A549 (cell line): ENCODE results near the gene KCNJ6.

Experiments used
- E2F6 ChIP-seq: IDR thresholded peaks from 2 replicates; pipeline ENCODE4 v1.6.1; 2012; ENCODE audit warnings: low read depth, borderline replicate concordance
- EHMT2 ChIP-seq: fragments of 200-600 bp; sonication (generic); IDR thresholded peaks from 2 replicates; pipeline ENCODE4 v1.6.1; 2016; ENCODE audit warnings: antibody characterized with exemption, low read depth, mild to moderate bottlenecking, moderate library complexity
- JUN ChIP-seq, 2 experiments: fragments of >200 bp; sonication (Bioruptor Twin); formaldehyde crosslinking; IDR thresholded peaks; 2 replicates in 1 of 2; 3 replicates in 1 of 2; pipeline ENCODE4 v1.6.1; 2016 to 2017
- MAZ ChIP-seq: fragments of 150-350 bp; IDR thresholded peaks from 2 replicates; pipeline ENCODE4 v1.6.1; 2014; ENCODE audit warnings: antibody characterized with exemption, low read depth, low read length, borderline replicate concordance
- MYC ChIP-seq: IDR thresholded peaks from 2 replicates; pipeline ENCODE4 v1.6.1; 2012; ENCODE audit warnings: mild to moderate bottlenecking, inconsistent platforms, low read length, improper control_type of control experiment, borderline replicate concordance
- NPAS2 ChIP-seq: fragments of 250-450 bp; sonication (Bioruptor Pico); IDR thresholded peaks from 2 replicates; pipeline ENCODE4 v1.8.0; 2022; ENCODE audit warnings: mild to moderate bottlenecking, moderate library complexity, borderline replicate concordance
- PHF8 ChIP-seq: fragments of 200-600 bp; sonication (generic); IDR thresholded peaks from 2 replicates; pipeline ENCODE4 v1.6.1; 2016; ENCODE audit warnings: low read depth, mild to moderate bottlenecking, antibody characterized with exemption, moderate library complexity, borderline replicate concordance
- REST ChIP-seq: fragments of 200-600 bp; sonication (generic); IDR thresholded peaks from 2 replicates; pipeline ENCODE4 v1.6.1; 2016; ENCODE audit warnings: antibody characterized with exemption, mild to moderate bottlenecking, moderate library complexity
- USF2 ChIP-seq: fragments of 450-650 bp; IDR thresholded peaks from 2 replicates; pipeline ENCODE4 v1.6.1; 2014; ENCODE audit warnings: antibody characterized with exemption
- TF ChIP-seq, protein P1 (sequence below): fragments of >200 bp; sonication (Bioruptor Twin); formaldehyde crosslinking; IDR thresholded peaks from 3 replicates; pipeline ENCODE4 v1.5.1; 2016
- TF ChIP-seq, protein P2 (sequence below): IDR thresholded peaks from 2 replicates; pipeline ENCODE4 v1.6.1; 2012

DNA sequence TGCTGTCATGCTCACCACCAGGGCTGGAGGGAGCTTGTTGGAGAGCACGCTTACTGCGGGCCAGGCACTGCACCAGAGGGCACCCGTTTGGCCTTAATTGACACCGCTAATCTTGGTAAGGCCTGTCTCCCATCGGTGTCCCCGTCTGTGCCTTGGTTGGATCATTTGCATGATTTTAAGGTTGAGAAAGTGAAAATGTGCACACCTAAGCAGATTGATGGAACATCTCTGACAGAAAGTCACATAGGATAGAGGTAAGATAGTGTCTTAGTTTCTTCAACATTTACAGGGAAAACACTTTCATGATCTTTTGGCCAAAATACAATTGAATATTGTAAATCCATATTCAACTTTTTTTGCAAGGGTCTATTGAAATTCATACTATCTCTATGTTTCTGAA is 255.5 kb downstream of the KCNJ6 start:
- TF ChIP-seq MAZ (no peak), NPAS2 (CRISPR knock-in tag) (no peak), EHMT2 (no peak), E2F6 (no peak), REST (no peak), PHF8 (no peak), USF2 (no peak), JUN (IDR thresholded peaks at IDR 0.05) (no peak), MYC (no peak)
- TF ChIP-seq, protein P1, sequence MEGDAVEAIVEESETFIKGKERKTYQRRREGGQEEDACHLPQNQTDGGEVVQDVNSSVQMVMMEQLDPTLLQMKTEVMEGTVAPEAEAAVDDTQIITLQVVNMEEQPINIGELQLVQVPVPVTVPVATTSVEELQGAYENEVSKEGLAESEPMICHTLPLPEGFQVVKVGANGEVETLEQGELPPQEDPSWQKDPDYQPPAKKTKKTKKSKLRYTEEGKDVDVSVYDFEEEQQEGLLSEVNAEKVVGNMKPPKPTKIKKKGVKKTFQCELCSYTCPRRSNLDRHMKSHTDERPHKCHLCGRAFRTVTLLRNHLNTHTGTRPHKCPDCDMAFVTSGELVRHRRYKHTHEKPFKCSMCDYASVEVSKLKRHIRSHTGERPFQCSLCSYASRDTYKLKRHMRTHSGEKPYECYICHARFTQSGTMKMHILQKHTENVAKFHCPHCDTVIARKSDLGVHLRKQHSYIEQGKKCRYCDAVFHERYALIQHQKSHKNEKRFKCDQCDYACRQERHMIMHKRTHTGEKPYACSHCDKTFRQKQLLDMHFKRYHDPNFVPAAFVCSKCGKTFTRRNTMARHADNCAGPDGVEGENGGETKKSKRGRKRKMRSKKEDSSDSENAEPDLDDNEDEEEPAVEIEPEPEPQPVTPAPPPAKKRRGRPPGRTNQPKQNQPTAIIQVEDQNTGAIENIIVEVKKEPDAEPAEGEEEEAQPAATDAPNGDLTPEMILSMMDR: no peak
- TF ChIP-seq, protein P2, sequence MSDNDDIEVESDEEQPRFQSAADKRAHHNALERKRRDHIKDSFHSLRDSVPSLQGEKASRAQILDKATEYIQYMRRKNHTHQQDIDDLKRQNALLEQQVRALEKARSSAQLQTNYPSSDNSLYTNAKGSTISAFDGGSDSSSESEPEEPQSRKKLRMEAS: no peak
